Activated naive CD8-positive, alpha-beta T cell (primary cell): ENCODE data around the gene PSME3IP1.

Source experiments
- H3K27ac Mint-ChIP-seq: one replicate; pipeline ENCODE4 v1.8.0; 2021; ENCODE audit warnings: mixed read lengths
- H3K27me3 Mint-ChIP-seq: one replicate; pipeline ENCODE4 v1.8.0; 2021; ENCODE audit warnings: mixed read lengths
- H3K36me3 Mint-ChIP-seq: one replicate; pipeline ENCODE4 v1.8.0; 2021; ENCODE audit warnings: mixed read lengths
- H3K4me1 Mint-ChIP-seq: one replicate; pipeline ENCODE4 v1.8.0; 2021; ENCODE audit warnings: low read depth, mixed read lengths
- H3K4me3 Mint-ChIP-seq: one replicate; pipeline ENCODE4 v1.8.0; 2021; ENCODE audit warnings: mild to moderate bottlenecking, mixed read lengths
- H3K9me3 Mint-ChIP-seq: one replicate; pipeline ENCODE4 v1.8.0; 2021; ENCODE audit warnings: low read depth, mixed read lengths

PSME3IP1 gene

DNA sequence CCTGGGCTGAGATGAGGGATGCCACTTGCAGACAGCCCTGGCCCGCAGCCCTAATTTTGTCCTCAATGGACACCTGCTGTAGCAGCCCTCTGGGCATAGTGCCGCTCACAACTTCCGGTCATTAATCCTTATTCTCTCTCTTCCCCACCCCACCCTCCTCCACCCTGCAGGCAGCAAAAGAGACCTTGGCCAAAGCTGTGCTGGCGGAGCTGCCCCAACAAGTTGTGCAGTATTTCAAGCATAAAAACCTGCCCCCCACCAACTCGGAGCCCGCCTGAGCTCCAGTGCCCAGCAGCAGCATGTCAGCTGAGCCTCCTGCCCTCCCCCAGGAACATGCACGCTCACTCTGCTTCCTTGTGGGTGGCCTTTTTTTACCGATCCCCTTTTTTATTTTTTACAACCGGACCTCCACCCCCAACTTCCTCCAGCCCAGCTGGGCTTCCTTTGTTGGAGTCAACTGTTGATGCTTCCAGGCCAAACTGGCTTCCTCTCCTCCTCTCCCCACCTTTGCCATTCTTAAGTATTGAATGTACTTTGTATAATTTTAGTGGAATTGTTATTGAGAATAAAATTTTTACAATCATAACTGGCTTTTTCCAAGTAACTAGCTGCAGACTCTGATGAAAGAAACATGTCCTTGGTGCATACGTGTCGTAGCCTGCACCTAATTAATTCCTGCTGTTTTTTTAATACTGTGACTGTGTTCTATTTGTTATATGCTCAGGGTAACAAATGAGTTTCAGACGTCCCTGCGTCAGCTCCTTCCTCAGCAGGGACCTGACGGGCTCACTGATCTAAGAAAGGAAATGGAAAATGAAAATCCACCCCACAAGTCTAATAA, 38.2 kb downstream of the PSME3IP1 start:
- Mint-ChIP-seq H3K27me3 (no peaks in the 10 kb centered on the region), H3K9me3 (no peaks in the 10 kb centered on the region), H3K4me3 (no peak overlapping the region), H3K36me3 (peaks cover 2% of the 10 kb centered on the region), H3K4me1 (peaks cover 25% of the 10 kb centered on the region), H3K27ac (peak overlapping the region; percentile 19)

DNA sequence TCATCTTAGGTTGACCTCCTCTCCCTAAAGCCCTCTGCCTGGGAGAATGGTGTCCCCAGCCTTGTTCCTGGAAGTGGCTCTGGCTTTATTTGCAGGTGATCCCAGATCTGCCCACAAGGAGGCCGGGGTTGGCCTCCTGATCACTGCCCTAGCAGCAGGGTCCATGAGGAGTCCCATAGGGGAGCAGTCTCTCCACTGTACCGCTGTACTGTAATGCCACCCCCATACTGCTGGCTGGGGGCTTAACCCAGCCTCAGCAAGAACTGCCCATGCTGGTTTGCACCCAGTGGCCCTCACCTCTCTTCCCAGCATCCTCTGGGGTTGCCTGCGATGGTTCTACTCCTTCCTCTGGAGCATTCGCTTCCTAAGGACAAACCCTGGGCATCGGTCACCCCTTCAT, 39.1 kb downstream of the PSME3IP1 start:
- Mint-ChIP-seq H3K36me3 (no peaks in the 10 kb centered on the region), H3K27ac (no peak overlapping the region), H3K4me1 (peaks cover 25% of the 10 kb centered on the region)

DNA sequence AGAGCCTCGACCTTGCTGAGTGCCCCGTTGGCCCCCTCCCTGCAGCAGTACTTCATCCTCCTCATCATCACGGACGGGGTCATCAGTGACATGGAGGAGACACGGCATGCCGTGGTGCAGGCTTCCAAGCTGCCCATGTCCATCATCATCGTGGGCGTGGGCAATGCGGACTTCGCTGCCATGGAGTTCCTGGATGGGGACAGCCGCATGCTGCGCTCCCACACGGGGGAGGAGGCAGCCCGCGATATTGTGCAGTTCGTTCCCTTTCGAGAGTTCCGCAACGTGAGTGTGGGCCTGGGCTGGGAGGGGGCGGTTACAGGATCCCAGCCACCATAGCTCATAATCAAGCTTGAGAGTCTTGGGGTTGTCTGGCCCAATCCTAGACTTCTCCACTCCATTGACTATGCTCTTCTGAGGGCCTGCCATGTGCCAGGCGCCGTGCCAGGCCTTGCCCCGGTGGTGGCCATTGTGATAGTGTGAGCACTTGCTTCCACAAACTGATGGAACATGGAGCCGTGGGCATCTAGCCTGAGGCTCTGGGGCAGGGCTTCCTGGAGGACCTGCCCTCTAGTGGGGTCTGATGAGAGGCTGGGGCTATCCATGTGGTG, 39.7 kb downstream of the PSME3IP1 start:
- peaks cover 29% of the 10 kb centered on the region for H3K4me1 Mint-ChIP-seq
- no peak overlapping the region for H3K27ac Mint-ChIP-seq
- no peaks in the 10 kb centered on the region for H3K36me3 Mint-ChIP-seq
- H3K9me3 Mint-ChIP-seq: no peaks in the 10 kb centered on the region
- H3K4me3 Mint-ChIP-seq: no peak overlapping the region
- no peaks in the 10 kb centered on the region for H3K27me3 Mint-ChIP-seq

More for the DNA sequence above, 39.1 kb downstream of the PSME3IP1 start:
- Mint-ChIP-seq H3K27me3 (no peaks in the 10 kb centered on the region), H3K4me3 (no peak overlapping the region), H3K9me3 (no peaks in the 10 kb centered on the region)

DNA sequence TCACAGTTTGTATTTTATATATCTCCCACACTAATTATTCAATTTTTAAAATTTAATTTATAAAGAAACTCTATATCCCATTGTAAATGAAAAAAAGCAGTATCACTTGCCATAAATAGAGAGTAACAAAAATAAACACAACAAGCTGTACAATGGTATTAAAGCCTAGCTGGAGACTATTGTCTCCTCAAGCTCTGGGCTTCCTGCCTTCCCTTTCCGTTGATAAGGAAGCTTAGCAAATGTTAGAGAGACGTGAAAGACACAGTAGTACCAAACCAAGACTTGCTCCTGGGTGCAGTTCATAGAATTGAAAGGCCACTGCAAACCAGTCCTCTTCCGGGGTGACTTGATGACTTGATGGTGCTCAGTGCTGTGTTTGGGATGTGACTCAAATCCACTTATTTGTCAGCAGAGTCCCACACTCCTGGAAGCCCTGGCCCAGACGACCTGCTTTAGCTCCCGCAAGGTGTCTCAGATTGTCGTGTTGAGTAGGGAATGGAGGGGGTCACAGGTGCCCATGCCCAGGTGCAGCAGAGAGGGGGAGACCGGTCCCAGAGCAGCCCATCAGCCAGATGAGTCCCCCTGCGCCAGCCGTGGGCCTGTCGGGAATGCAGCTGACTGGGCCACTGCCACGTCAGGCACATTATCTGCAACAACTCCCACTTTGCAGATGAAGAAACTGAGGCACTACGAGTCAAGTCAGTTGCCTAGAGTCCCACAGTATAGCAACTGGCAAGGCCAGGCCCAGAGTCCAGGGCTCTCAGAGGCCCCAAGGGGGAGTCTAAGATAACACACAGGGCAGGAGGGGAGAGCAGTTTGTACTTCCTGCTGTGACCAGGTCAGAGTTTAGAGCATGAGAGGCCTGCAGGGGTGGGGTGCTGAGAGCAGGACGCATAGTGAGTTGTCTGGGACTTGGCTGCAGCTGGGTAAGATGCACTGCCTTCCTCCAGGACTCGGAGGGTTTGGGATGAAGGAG, 40.5 kb downstream of the PSME3IP1 start:
- no peaks in the 10 kb centered on the region for H3K36me3 Mint-ChIP-seq
- no peak overlapping the region for H3K4me3 Mint-ChIP-seq
- no peak overlapping the region for H3K27ac Mint-ChIP-seq

DNA sequence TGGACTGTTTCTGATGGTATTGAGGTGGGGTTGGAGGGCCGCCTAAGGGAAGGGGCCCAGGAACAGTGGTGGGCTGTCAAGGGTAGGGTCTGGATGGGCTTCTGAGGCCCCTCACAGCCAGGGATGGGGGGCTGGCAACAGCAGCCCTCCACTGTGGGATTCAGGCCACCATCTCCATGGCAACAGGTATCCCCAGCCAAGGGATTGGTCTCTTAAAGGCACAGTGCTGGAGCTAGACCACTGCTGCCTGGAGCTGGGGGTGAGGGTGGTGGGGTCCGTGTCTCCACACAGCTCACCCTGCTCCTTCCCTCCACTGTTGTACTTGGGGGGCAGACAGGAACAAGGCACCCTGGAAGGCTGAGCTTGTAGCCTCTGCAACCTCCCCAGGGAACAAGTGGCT, 41.8 kb downstream of the PSME3IP1 start:
- Mint-ChIP-seq H3K9me3 (no peaks in the 10 kb centered on the region), H3K4me3 (no peak overlapping the region), H3K4me1 (peaks cover 45% of the 10 kb centered on the region), H3K27ac (peak overlapping the region; percentile 28), H3K36me3 (no peaks in the 10 kb centered on the region), H3K27me3 (no peaks in the 10 kb centered on the region)

More for the DNA sequence above, 40.5 kb downstream of the PSME3IP1 start:
- Mint-ChIP-seq H3K4me1 (peaks cover 35% of the 10 kb centered on the region), H3K9me3 (no peaks in the 10 kb centered on the region), H3K27me3 (no peaks in the 10 kb centered on the region)

DNA sequence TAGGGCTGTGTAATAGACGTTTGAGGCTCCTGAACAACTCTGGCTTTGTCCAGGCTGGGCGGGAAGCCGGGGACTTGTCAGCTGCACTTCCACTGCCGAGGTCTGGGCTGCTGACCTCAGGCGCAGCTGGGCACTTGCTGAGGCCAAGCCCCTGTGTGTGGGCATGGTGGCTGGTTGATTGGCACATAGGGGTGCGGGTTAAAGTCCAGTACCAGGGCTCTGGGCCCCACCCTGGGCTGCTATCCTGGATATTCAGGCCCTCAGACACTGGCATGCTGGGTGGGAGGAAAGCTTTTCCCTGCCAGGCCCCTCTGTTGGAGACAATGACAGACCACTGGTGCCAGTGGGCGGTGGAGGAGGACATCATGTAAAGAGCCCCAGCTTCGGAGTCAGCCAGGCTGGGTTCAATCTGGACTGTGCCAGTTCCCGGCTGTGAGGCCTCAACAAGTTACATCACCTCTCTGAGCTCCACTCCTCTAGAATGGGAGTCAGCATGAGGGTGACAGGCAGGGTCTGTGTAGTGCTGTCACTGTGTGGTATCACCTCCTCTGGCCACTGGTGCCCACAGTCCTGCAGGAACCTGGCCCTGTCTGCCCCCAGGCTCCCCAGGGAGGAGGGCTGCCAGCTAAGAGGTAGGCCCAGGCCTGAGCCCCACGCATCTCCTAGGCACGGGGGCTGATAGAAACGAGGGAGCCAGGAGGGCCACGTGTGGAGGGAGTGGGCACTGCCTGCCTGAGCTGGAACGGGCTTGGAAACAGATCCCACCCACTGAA, 42.5 kb downstream of the PSME3IP1 start:
- H3K36me3 Mint-ChIP-seq: peaks cover 3% of the 10 kb centered on the region
- peak overlapping the region; percentile 28 for H3K27ac Mint-ChIP-seq
- peaks cover 52% of the 10 kb centered on the region for H3K4me1 Mint-ChIP-seq
- H3K9me3 Mint-ChIP-seq: no peaks in the 10 kb centered on the region
- no peak overlapping the region for H3K4me3 Mint-ChIP-seq
- H3K27me3 Mint-ChIP-seq: no peaks in the 10 kb centered on the region

DNA sequence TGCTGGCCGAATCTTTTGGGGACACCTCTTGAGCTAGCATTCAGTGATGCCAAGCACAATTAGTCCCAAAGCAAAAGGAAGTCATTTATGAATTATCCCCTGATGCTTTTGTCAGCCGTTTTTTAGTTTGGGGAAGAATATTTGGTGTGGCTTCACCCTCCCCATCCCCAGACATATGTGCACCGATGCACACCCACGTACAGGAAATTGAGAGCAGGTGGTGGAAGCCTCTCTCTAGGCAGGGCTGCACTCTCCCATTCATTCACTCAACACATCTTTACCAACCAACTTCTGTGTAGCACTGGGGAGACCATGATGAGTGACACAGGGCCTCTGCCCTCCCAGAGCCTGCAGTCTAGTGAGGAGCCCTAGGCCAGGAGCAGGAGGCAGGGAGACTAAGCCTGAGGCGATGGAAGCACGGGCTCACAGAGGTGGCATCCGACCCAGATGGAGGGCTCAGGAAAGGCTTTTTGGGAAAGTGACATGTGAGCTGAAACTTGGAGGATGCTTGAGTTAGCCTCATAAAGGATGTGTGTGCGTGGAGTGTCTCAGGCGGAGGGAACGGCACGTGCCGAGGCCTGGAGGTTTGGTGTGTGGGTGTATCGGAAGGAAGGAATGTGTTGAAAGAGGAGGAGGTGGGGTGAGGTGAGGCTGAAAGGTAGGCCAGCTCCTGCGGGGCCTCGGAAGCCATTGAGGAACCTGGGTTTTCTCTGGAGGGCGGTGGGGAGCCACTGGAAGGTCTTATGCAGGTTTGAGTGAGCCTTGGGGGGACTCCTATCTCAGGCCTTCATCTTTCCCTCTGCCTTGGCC, 43.8 kb downstream of the PSME3IP1 start:
- peaks cover 47% of the 10 kb centered on the region for H3K4me1 Mint-ChIP-seq
- no peaks in the 10 kb centered on the region for H3K9me3 Mint-ChIP-seq
- peaks cover 3% of the 10 kb centered on the region for H3K36me3 Mint-ChIP-seq
- H3K27ac Mint-ChIP-seq: peak overlapping the region; percentile 95
- H3K27me3 Mint-ChIP-seq: no peaks in the 10 kb centered on the region
- H3K4me3 Mint-ChIP-seq: peak overlapping the region; percentile 64

DNA sequence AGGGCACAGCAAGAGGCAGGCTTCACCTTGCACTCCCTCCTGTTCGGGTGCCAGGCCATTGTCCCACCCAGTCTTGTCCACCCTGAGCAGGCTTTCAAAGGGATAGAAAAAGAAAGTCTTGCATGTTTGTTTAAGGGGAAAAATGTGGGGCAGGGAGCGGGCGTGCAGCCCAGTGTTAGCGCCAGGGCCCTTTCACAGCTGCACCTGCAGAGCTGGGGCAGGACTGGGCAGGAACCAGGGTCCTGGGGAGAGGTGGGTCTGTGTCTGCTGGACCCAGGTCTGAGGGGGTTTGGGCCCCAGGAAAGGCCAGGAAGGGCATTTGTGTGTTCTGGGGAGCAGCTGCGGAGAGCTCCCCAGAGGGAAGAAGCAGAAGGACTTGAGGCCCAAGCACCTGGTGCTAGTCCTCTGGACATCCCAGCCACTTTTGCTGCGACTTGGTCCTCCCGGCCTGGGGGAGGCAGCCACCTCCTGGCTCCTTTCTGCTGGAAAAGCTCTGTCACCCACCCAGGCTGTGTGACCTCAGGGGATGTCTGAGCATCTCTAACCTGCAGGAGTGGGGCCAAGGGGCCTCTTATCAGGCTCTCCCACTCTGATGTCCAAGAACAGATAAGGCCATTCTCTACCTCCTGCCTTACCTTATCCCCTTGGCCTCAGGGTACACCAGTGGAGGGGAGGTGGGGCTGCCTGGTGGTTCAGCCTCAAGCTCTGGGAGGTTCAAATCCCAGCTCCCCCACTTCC, 44.7 kb downstream of the PSME3IP1 start:
- H3K4me1 Mint-ChIP-seq: peaks cover 50% of the 10 kb centered on the region
- no peaks in the 10 kb centered on the region for H3K27me3 Mint-ChIP-seq
- H3K27ac Mint-ChIP-seq: peak overlapping the region; percentile 95
- H3K36me3 Mint-ChIP-seq: peaks cover 3% of the 10 kb centered on the region
- H3K4me3 Mint-ChIP-seq: no peak overlapping the region
- H3K9me3 Mint-ChIP-seq: no peaks in the 10 kb centered on the region

DNA sequence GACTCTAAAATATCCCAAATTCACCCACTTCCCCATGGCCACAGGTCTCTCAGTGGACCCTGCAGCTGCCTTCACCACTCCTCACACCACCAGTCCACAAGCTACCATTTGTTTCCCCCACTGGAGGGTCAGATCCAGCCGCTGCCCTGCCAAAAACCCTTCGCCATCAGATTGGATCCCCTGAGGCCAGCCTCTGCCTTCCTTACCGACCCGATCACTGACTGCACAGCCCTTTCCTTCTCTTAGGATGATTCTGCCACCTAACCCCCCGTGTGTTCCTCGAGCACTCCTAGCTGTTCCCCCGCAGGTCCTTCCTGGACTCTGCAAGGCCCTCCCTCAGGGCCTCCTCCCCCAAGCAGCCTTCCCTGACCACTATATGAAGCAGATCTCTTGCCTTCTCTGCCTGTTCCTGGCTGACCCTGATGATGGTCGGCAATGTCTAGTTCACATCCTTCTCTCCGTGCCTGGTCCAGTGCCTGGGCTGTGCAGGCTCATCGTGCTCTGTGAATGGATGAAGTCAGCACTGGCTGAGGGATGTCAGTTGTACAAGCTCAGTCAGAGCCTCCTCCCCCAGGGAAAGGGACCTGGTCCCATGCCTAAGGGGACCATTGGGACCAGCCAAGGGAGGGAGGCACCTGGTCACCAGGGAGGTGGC, 47.4 kb downstream of the PSME3IP1 start:
- peaks cover 3% of the 10 kb centered on the region for H3K36me3 Mint-ChIP-seq
- peaks cover 62% of the 10 kb centered on the region for H3K4me1 Mint-ChIP-seq
- H3K27ac Mint-ChIP-seq: peak overlapping the region; percentile 64
- no peak overlapping the region for H3K4me3 Mint-ChIP-seq
- H3K9me3 Mint-ChIP-seq: no peaks in the 10 kb centered on the region
- H3K27me3 Mint-ChIP-seq: no peaks in the 10 kb centered on the region

DNA sequence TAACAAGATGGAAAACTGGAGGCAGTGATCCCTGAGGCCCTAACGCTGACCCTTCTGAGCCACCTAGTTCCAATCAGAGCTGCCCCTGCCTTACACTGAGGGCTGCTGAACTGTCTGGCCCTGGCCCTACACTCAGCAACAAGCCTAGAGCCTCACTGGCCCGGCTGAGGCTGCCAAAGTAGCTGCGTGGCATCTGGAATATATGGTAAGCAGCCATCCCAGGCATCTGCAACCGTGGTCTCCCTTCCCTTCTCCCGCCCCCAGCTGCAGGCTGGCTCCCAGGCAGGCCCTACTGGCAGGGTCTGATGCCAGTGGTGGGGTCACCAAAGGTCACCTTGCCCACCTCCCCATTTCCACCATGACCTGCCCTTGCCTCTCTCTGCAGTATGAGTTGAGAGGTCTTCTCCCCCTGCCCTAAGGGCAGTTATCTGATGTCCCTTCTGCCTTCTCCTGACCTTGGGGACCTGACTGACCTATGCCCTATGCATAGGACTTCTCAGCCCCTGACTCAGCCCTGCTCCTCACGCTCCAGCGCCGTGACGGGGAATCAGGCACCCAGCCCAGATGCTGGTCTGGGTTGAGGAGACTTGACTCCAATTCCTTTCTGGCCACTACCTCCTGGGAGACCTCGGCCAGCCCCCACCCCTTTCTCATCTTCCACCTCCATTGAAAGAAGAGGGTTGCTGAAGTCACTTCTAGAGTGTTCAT, 48.1 kb downstream of the PSME3IP1 start:
- peaks cover 3% of the 10 kb centered on the region for H3K36me3 Mint-ChIP-seq
- no peak overlapping the region for H3K27ac Mint-ChIP-seq
- H3K9me3 Mint-ChIP-seq: no peaks in the 10 kb centered on the region
- peaks cover 65% of the 10 kb centered on the region for H3K4me1 Mint-ChIP-seq
- no peak overlapping the region for H3K4me3 Mint-ChIP-seq
- H3K27me3 Mint-ChIP-seq: no peaks in the 10 kb centered on the region

DNA sequence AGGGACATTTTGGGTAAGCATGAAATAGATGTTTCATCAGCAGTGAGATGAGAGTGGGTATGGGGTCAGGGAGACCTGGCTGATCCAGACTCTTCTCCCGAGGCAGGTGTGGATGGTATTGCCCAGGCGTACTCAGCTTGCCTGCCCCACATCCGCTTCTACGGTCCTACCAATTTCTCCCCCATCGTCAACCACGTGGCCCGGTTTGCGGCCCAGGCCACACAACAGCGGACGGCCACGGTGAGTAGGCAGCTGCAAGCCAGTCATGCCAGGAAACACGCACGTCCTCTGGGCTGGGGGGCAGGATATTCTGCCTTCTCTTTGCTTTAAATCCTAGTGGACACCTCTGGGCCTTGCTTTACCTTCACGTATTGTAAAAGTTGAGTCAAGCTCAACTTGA, 48.8 kb downstream of the PSME3IP1 start:
- peaks cover 65% of the 10 kb centered on the region for H3K4me1 Mint-ChIP-seq
- peaks cover 3% of the 10 kb centered on the region for H3K36me3 Mint-ChIP-seq
- no peak overlapping the region for H3K4me3 Mint-ChIP-seq
- H3K27me3 Mint-ChIP-seq: no peaks in the 10 kb centered on the region
- H3K9me3 Mint-ChIP-seq: no peaks in the 10 kb centered on the region
- H3K27ac Mint-ChIP-seq: peak overlapping the region; percentile 41

DNA sequence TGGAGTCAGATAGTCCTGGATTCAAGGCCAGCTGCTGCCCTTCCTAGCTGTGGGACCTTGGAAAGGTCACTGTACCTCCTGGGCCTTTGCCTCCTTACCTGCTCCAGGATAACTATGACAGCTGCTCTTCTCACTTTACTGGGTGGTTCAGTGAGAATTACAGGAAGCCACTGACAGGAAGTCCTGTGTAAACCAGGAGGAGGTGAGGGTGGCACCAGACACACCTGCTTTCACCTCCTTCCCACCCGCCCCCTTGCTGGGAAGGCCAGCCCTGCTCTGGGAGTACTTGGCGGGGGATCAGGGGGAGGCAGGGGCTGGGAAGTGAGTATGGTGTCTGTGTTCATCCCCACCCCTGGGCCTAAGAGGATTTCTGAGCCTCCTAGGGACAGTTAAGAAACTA, 50.9 kb downstream of the PSME3IP1 start:
- peaks cover 3% of the 10 kb centered on the region for H3K36me3 Mint-ChIP-seq
- peak overlapping the region; percentile 95 for H3K27ac Mint-ChIP-seq
- peaks cover 66% of the 10 kb centered on the region for H3K4me1 Mint-ChIP-seq
- peak overlapping the region; percentile 75 for H3K4me3 Mint-ChIP-seq
- no peaks in the 10 kb centered on the region for H3K9me3 Mint-ChIP-seq
- H3K27me3 Mint-ChIP-seq: no peaks in the 10 kb centered on the region
